ENCODE data around the gene RBFOX2. TPM values are rescaled to one million over a fixed set of nuclear protein-coding genes. Genes with fewer than 3 reads are reported as not detected.

Gene RBFOX2
- total and polyA plus RNA-seq, 2 donors (not counting 3 experiments of a cell fraction or from before 2014, with no cell fraction given), result 125 to 142 TPM

DNA sequence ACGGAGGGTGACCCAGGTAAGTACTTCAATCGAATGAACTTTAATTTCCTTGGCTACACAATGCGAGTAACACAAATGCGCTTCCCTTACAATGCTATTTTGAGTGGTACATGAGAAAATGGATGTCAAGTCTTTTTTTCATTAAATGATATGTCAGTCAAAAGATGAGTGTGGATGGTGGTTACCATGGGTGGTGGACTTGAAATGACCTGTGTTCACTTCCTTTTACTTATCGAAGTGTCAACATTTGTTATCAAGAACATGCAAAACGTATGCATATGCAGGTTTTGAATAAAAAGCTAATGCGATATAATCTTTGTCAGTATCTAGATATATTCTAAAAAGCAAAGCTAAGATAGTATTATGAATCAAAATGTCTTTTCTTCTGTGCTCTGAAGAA lies 319.7 kb downstream of the RBFOX2 start:
- Histone ChIP-seq H3K4me3 (replicated peaks in 1 of 3; ENCODE audit: insufficient read depth in 1 of 3, low read depth in 1 of 3, low read length in 3 of 3) (no peak overlapping the region), H3K4me1 (ENCODE audit: control insufficient read depth, extremely low read depth, insufficient read depth, low read length) (peaks cover 5% of the 10 kb centered on the region), H3K27me3 (ENCODE audit: control insufficient read depth in 2 of 2, insufficient read depth in 2 of 2, low read length in 2 of 2) (no peaks in the 10 kb centered on the region), H3K4me2 (ENCODE audit: insufficient read depth, low read length) (no peak overlapping the region), H3K79me2 (ENCODE audit: control insufficient read depth, insufficient read depth, low read length) (no peaks in the 10 kb centered on the region), H3K9me1 (replicated peaks; ENCODE audit: control insufficient read depth, extremely low read depth, insufficient read depth, low read length) (no peaks in the 10 kb centered on the region), H4K20me1 (replicated peaks; ENCODE audit: control insufficient read depth, extremely low read depth, insufficient read depth, low read length) (no peaks in the 10 kb centered on the region), H3K9ac (replicated peaks; ENCODE audit: extremely low read depth, insufficient read depth, low read length) (no peak overlapping the region), H3K27ac (ENCODE audit: insufficient read depth, low read depth, low read length) (no peak overlapping the region), H2AFZ (ENCODE audit: low read depth, low read length) (no peak overlapping the region), H3K36me3 (ENCODE audit: control insufficient read depth in 2 of 2, extremely low read depth in 1 of 2, insufficient read depth in 2 of 2, low read length in 2 of 2) (no peaks in the 10 kb centered on the region), H3K9me3 (replicated peaks; ENCODE audit: control insufficient read depth, insufficient read depth, low read length) (no peaks in the 10 kb centered on the region)
- no TSS peak for BruUV-seq (replicated peaks)
- DNase-seq (ENCODE audit: low read depth, low spot score) (no peak), FAIRE-seq (no peak)
- intact Hi-C loops (cut with micrococcal nuclease) (no loop called here), dilution Hi-C loops (cut with MboI; ENCODE audit: extremely low pct_ligation_motif_present, low sequenced_read_pairs) (no loop called here)
- POLR2A ChIA-PET, result no interaction called here
- TF ChIP-seq MYC (IDR thresholded peaks at IDR 0.05; ENCODE audit: low read depth, low read length), result no peak
- TF ChIP-seq GATA2 (IDR thresholded peaks at IDR 0.05; ENCODE audit: insufficient read depth, insufficient read length, low read depth, low read length), result no peak
- TF ChIP-seq, protein P1, sequence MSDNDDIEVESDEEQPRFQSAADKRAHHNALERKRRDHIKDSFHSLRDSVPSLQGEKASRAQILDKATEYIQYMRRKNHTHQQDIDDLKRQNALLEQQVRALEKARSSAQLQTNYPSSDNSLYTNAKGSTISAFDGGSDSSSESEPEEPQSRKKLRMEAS (IDR thresholded peaks at IDR 0.05; ENCODE audit: insufficient read depth, insufficient read length), result no peak
- no peak for TF ChIP-seq EZH2 (IDR thresholded peaks at IDR 0.05; ENCODE audit: borderline replicate concordance, low read depth, low read length, severe bottlenecking)
- CTCF ChIA-PET, result no interaction called here

DNA sequence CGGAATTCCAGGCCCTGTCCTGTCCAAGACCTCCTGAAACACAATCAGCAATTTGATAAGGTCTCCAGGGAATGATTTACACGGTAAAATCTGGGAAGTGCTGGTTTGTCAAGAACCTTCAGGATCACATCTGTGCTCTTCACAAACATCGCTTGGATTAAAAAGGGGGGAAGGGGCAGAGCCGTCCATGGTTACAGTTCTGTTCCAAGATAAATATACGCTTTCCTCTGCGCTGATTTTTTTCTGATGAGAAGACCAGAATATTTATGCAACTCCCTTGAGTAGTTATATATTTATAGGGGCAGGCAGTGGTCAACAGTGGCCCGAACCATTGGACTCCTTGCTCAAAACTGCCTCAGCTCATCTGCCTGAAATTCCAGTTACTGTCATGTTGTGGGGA lies 320.2 kb downstream of the RBFOX2 start:
- Histone ChIP-seq H3K9me1 (replicated peaks; ENCODE audit: control insufficient read depth, extremely low read depth, insufficient read depth, low read length) (no peaks in the 10 kb centered on the region), H3K27ac (ENCODE audit: insufficient read depth, low read depth, low read length) (no peak overlapping the region), H2AFZ (ENCODE audit: low read depth, low read length) (no peak overlapping the region), H3K4me3 (replicated peaks in 1 of 3; ENCODE audit: insufficient read depth in 1 of 3, low read depth in 1 of 3, low read length in 3 of 3) (no peak overlapping the region), H3K27me3 (ENCODE audit: control insufficient read depth in 2 of 2, insufficient read depth in 2 of 2, low read length in 2 of 2) (no peaks in the 10 kb centered on the region), H4K20me1 (replicated peaks; ENCODE audit: control insufficient read depth, extremely low read depth, insufficient read depth, low read length) (no peaks in the 10 kb centered on the region), H3K79me2 (ENCODE audit: control insufficient read depth, insufficient read depth, low read length) (no peaks in the 10 kb centered on the region), H3K4me1 (ENCODE audit: control insufficient read depth, extremely low read depth, insufficient read depth, low read length) (peaks cover 5% of the 10 kb centered on the region), H3K9me3 (replicated peaks; ENCODE audit: control insufficient read depth, insufficient read depth, low read length) (no peaks in the 10 kb centered on the region), H3K9ac (replicated peaks; ENCODE audit: extremely low read depth, insufficient read depth, low read length) (no peak overlapping the region), H3K36me3 (ENCODE audit: control insufficient read depth in 2 of 2, extremely low read depth in 1 of 2, insufficient read depth in 2 of 2, low read length in 2 of 2) (no peaks in the 10 kb centered on the region), H3K4me2 (ENCODE audit: insufficient read depth, low read length) (no peak overlapping the region)
- POLR2A ChIA-PET, result no interaction called here
- no peak for TF ChIP-seq GATA2 (IDR thresholded peaks at IDR 0.05; ENCODE audit: insufficient read depth, insufficient read length, low read depth, low read length)
- TF ChIP-seq, protein P2, sequence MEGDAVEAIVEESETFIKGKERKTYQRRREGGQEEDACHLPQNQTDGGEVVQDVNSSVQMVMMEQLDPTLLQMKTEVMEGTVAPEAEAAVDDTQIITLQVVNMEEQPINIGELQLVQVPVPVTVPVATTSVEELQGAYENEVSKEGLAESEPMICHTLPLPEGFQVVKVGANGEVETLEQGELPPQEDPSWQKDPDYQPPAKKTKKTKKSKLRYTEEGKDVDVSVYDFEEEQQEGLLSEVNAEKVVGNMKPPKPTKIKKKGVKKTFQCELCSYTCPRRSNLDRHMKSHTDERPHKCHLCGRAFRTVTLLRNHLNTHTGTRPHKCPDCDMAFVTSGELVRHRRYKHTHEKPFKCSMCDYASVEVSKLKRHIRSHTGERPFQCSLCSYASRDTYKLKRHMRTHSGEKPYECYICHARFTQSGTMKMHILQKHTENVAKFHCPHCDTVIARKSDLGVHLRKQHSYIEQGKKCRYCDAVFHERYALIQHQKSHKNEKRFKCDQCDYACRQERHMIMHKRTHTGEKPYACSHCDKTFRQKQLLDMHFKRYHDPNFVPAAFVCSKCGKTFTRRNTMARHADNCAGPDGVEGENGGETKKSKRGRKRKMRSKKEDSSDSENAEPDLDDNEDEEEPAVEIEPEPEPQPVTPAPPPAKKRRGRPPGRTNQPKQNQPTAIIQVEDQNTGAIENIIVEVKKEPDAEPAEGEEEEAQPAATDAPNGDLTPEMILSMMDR (IDR thresholded peaks at IDR 0.05; ENCODE audit: extremely low read depth in 1 of 2, insufficient read depth in 1 of 2, low read depth in 1 of 2, low read length in 2 of 2), result no peak
- TF ChIP-seq FOS (IDR thresholded peaks at IDR 0.05; ENCODE audit: borderline replicate concordance, insufficient read depth, low read length), result no peak
- no peak for TF ChIP-seq POLR2AphosphoS5 (IDR thresholded peaks at IDR 0.05; ENCODE audit: insufficient read depth, low read depth, low read length)
- TF ChIP-seq POLR2A (IDR thresholded peaks at IDR 0.05; ENCODE audit: low read depth, low read length), result no peak
- no peak for TF ChIP-seq MYC (IDR thresholded peaks at IDR 0.05; ENCODE audit: low read depth, low read length)
- no peak for TF ChIP-seq EZH2 (IDR thresholded peaks at IDR 0.05; ENCODE audit: borderline replicate concordance, low read depth, low read length, severe bottlenecking)
- TF ChIP-seq, protein P1 (IDR thresholded peaks at IDR 0.05; ENCODE audit: insufficient read depth, insufficient read length), result no peak
- TF ChIP-seq JUN (IDR thresholded peaks at IDR 0.05; ENCODE audit: borderline replicate concordance, insufficient read depth, insufficient read length, low read depth), result no peak
- no peak for DNase-seq (ENCODE audit: low read depth, low spot score)
- CTCF ChIA-PET, result no interaction called here
- dilution Hi-C loops (cut with MboI; ENCODE audit: extremely low pct_ligation_motif_present, low sequenced_read_pairs), result no loop called here
- no TSS peak for BruUV-seq (replicated peaks)
- intact Hi-C loops (cut with micrococcal nuclease), result no loop called here
- no peak for FAIRE-seq
